ENCODE measurements around the gene OR8K1. TPM values are rescaled to one million over a fixed set of nuclear protein-coding genes. Genes with fewer than 3 reads are reported as not detected.

Gene OR8K1
- not detected for total RNA-seq

GRCh38 chr11:56345739-56346138 lies at the start of gene OR8K1:
Gene OR8K1 (plus strand): TSS chr11:56346039. CDS start chr11:56346039, 0 bp downstream.
- DNase-seq (ENCODE audit: low read depth in 2 of 3, low spot score in 2 of 3): no peak

DNA sequence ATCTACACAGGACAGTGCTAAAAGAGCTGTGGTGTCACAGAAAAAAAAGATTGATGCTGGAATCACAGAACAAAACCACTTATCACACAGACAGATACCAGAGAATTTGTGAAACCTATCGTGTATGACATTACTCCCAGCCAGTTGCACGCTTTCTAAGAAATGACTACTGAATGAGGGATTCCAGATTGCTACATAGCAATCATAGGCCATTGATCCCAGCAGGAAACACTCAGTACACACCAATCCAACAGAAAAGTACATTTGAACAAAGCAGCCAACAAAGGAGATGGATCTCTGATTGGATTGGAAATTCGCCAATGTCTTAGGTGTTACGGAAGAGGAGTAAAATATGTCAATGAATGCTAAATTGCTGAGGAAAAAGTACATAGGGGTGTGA lies 48.9 kb upstream of the OR8K1 start:
- no peak for DNase-seq (ENCODE audit: low read depth in 2 of 3, low spot score in 2 of 3)

- no peak for DNase-seq (ENCODE audit: low read depth in 2 of 3, low spot score in 2 of 3)
These were observed 38.0 kb upstream of the OR8K1 start for GRCh38 chr11:56307836-56308235.

DNA sequence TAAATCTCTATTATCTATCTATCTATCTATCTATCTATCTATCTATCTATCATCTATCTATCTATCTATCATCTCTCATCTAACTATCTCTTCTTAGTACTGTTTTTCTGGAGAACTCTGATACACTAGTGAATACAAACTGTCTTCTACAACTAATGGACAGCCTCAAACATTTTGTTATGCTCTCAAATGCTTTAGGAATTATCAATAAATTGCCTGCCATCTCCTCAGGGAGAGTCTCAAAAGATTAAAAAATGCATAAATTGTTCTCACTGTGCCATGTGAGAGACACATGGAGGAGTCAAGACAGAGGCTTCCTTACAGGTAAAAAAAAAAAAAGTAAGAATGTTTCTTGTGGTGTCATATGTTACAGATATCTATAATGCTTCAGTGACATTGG lies 31.0 kb upstream of the OR8K1 start, which contains the start of gene OR8K3:
Gene OR8K3, plus strand, starts transcription at position 301 of the 400 bp plus-strand sequence. CDS start 3,163 bp downstream, outside the sequence.
- no peak for DNase-seq (ENCODE audit: low read depth in 2 of 3, low spot score in 2 of 3)

- no peak for DNase-seq (ENCODE audit: low read depth in 2 of 3, low spot score in 2 of 3)
These were observed 13.9 kb upstream of the OR8K1 start for GRCh38 chr11:56331861-56332491.

GRCh38 chr11:56333156-56333555 lies 12.7 kb upstream of the OR8K1 start:
- DNase-seq (ENCODE audit: low read depth in 2 of 3, low spot score in 2 of 3): no peak

DNA sequence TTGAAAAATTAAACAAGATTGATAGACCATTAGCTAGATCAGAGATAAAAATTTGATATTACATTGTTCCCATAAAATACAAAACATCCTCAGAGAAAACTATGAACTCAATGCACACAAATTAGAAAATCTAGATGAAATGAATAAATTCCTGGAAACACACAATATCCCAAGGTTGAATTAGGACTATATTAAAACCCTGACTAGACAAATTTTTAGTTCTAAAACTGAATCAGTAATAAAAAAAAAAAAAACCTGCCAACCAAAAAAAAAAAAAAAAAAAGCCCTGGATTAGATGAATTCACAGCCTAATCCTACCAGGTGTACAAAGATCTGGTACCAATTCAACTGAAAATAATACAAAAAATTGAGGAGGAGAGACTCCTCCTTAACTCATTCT lies 5.5 kb upstream of the OR8K1 start:
- no peak for DNase-seq (ENCODE audit: low read depth in 2 of 3, low spot score in 2 of 3)

- no peak for DNase-seq (ENCODE audit: low read depth in 2 of 3, low spot score in 2 of 3)
These were observed 8.2 kb downstream of the OR8K1 start, which contains the start of gene OR8J1 for GRCh38 chr11:56353991-56354390. Gene OR8J1 (plus strand): TSS chr11:56354291. CDS start chr11:56360247, 5,956 bp downstream.

DNA sequence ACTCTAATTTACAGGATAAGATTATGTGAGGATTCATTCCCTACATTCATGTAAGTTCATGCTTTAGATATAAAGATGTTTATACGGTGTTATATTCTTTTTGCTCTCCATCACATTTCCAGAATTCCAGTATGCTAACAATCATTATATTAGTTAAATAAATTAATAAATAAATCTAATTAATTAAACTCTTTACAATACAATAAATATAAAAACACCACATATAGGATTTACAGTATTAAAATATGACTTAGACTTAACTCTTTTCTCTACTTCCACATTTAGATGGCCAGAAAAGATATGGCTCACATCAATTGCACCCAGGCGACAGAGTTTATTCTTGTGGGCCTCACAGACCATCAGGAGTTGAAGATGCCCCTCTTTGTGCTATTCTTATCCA lies 29.5 kb downstream of the OR8K1 start, which contains the start of gene OR8U1:
Gene OR8U1, plus strand, starts transcription at position 301 of the 400 bp plus-strand sequence. Its CDS starts 0 bp downstream, at position 301.
- no peak for DNase-seq (ENCODE audit: low read depth in 2 of 3, low spot score in 2 of 3)

DNA sequence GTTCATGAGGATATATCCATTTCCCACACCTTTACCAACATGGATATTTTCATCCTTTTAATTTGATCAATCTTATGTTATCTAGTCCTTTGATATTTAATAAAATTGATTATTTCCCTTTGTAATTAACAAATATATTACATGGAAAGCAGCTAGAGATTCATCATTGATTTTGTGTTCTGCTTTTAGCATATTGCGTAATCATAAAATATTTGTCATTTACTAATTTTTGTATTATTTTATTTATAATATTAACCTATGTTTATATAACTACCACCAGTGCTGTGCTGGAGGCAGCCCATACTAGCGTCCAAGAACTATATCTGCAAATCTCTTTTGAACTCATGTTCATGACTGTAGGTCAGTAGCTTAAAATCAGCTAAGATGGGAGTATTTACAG lies 34.3 kb downstream of the OR8K1 start:
- DNase-seq (ENCODE audit: low read depth in 2 of 3, low spot score in 2 of 3): no peak

- DNase-seq (ENCODE audit: low read depth in 2 of 3, low spot score in 2 of 3): no peak
These were observed 48.5 kb downstream of the OR8K1 start for GRCh38 chr11:56394381-56394780.

GRCh38 chr11:56396047-56396446 lies 50.2 kb downstream of the OR8K1 start:
- DNase-seq (ENCODE audit: low read depth in 2 of 3, low spot score in 2 of 3): no peak

Other genes with a start within 250 kb of the OR8K1 start
- under 0.01 TPM for gene OR8H2, start 242.4 kb upstream of the OR8K1 start, total RNA-seq
- not detected for gene OR8H3, start 223.7 kb upstream of the OR8K1 start, total RNA-seq
- gene OR8J3, start 205.8 kb upstream of the OR8K1 start, total RNA-seq: under 0.01 TPM
- not detected for gene OR8K5, start 185.7 kb upstream of the OR8K1 start, total RNA-seq
- not detected for gene OR5J2, start 169.4 kb upstream of the OR8K1 start, total RNA-seq
- gene OR5T2, start 111.8 kb upstream of the OR8K1 start, total RNA-seq: not detected
- gene OR5T3, start 93.8 kb upstream of the OR8K1 start, total RNA-seq: not detected
- gene OR5T1, start 71.9 kb upstream of the OR8K1 start, total RNA-seq: not detected
- not detected for gene OR8H1, start 53.8 kb upstream of the OR8K1 start, total RNA-seq
- gene OR8K3, start 30.9 kb upstream of the OR8K1 start, total RNA-seq: not detected
- gene OR8J1, start 8.3 kb downstream of the OR8K1 start, total RNA-seq: not detected
- not detected for gene OR8U1, start 29.6 kb downstream of the OR8K1 start, total RNA-seq
- gene OR5AL1, start 66.7 kb downstream of the OR8K1 start, total RNA-seq: not detected
- not detected for gene OR5M3, start 127.3 kb downstream of the OR8K1 start, total RNA-seq
- not detected for gene OR5M8, start 145.3 kb downstream of the OR8K1 start, total RNA-seq
- gene OR5M11, start 197.2 kb downstream of the OR8K1 start, total RNA-seq: not detected
- gene OR5M10, start 231.7 kb downstream of the OR8K1 start, total RNA-seq: not detected